ENCODE results near the gene NR2C2.

- no peak for TF ChIP-seq EZH2 (IDR thresholded peaks at IDR 0.05; ENCODE audit: borderline replicate concordance, low read depth, low read length, severe bottlenecking)
- TF ChIP-seq, protein P1, sequence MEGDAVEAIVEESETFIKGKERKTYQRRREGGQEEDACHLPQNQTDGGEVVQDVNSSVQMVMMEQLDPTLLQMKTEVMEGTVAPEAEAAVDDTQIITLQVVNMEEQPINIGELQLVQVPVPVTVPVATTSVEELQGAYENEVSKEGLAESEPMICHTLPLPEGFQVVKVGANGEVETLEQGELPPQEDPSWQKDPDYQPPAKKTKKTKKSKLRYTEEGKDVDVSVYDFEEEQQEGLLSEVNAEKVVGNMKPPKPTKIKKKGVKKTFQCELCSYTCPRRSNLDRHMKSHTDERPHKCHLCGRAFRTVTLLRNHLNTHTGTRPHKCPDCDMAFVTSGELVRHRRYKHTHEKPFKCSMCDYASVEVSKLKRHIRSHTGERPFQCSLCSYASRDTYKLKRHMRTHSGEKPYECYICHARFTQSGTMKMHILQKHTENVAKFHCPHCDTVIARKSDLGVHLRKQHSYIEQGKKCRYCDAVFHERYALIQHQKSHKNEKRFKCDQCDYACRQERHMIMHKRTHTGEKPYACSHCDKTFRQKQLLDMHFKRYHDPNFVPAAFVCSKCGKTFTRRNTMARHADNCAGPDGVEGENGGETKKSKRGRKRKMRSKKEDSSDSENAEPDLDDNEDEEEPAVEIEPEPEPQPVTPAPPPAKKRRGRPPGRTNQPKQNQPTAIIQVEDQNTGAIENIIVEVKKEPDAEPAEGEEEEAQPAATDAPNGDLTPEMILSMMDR (IDR thresholded peaks at IDR 0.05; ENCODE audit: borderline replicate concordance, extremely low read depth, low read length, poor library complexity, severe bottlenecking), result no peak
Measured at GRCh38 chr3:14921811-14922705, 25.3 kb upstream of the NR2C2 start.
